GM19463 (cell line): ENCODE data around the gene DYRK4.
"Not testable (repeated sequence)": the region's sequence is repeated elsewhere in the genome, so short reads cannot be mapped to it uniquely, and the experiment has no call there.

Experiments used
- ATAC-seq: cut with Tn5 transposase; IDR thresholded peaks from one replicate; pipeline ENCODE4 v1.9.1; 2021; ENCODE audit warnings: mild to moderate bottlenecking, moderate library complexity; ENCODE audit not compliant: unreplicated experiment

DYRK4 gene, protein sequence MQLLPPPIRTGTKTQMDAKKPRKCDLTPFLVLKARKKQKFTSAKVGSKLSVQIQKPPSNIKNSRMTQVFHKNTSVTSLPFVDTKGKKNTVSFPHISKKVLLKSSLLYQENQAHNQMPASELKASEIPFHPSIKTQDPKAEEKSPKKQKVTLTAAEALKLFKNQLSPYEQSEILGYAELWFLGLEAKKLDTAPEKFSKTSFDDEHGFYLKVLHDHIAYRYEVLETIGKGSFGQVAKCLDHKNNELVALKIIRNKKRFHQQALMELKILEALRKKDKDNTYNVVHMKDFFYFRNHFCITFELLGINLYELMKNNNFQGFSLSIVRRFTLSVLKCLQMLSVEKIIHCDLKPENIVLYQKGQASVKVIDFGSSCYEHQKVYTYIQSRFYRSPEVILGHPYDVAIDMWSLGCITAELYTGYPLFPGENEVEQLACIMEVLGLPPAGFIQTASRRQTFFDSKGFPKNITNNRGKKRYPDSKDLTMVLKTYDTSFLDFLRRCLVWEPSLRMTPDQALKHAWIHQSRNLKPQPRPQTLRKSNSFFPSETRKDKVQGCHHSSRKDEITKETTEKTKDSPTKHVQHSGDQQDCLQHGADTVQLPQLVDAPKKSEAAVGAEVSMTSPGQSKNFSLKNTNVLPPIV

DNA sequence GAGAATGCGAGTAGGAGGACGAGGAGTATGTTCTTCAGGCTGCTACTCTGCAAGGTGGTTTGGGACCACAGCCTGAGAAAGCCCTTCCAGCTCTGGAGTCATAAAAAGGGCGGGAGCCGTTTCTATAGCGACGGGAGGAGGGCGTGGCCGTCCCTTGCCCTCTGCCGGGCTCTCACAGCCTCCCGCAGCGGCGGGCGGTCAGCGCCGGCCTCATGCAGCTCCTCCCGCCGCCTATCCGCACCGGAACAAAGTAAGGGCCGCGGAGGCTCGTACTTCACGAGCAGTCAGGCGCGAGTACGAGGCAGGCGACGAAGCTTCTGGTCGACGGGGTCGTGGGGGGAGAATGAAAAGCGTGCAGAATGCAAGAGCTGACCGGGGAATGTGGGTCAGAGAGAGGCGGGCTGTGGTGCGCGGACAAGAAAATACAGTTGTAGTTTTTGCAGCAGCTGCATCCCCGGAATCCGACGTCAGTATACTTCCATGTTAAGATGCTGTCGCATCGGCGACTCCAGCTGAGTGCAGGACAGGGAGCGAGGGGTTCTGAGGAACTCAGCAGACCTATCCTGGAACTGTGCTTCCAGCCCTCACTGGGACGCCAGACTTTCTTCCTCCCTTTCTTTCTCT lies at the start of gene DYRK4:
Gene DYRK4, plus strand, starts transcription at position 175 of the 624 bp plus-strand sequence. Its CDS starts 38 bp downstream, at position 213.
- ATAC-seq = no peak

DNA sequence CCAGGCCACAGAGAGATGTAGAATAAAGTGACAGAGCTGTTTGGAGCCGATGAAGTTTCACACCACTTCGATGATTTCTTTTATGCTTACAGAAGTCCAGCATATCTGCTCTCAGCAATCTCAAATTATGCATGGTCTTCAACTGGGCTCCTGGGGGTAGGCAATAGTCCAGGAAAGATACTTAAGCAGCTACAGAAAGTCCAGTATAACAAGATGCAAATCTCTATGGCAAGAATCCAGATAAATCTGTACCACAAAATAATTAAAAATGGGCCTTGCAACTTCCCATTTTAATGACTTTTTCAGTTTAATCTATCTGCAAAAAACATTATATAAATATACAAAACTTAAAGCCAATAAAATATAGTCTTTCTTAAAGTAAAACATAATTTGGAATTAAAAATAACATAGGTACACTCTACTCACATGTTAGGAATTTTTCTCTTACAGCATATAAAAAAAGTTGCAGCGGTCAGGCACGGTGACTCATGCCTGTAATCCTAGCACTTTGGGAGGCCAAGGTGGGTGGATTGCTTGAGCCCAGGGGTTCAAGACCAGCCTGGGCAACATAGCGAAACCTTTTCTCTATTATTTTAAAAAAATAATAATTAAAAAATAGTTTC lies 43.8 kb upstream of the DYRK4 start:
- ATAC-seq = no peak

DNA sequence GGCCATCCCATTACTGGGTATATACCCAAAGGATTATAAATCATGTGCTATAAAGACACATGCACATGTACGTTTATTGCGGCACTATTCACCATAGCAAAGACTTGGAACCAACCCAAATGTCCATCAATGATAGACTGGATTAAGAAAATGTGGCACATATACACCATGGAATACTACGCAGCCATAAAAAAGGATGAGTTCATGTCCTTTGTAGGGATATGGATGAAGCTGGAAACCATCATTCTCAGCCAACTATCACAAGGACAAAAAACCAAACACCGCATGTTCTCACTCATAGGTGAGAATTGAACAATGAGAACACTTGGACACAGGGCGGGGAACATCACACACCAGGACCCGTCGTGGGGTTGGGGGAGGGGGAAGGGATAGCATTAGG lies 38.6 kb upstream of the DYRK4 start:
- not testable (repeated sequence) for ATAC-seq

DNA sequence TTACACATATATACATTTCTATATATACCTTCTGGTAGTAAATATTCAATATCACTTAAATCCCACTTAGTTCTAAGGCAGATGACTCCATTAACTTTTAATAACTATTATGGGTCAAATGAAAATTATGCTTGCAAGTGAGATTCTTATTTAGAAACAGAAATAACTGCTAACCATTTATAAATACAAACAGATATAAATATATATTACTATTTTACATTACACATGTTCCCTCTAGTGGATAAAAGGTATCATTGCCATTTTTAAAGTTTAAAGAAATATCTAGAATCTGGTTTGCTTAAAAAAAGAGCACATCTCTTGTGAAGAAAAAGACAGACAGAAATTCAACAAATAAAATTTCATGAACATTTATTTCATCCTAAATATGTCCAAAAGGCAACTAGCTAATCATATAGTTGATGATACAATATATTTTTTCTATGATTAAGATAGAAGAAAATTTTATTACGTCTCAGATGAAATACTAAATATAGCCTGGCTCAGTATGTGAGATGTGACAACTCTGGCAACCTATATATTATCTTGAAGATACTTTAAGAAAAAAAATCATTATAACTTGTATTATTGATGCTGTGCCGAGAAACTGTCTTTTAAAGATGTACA lies 35.0 kb upstream of the DYRK4 start:
- no peak for ATAC-seq

DNA sequence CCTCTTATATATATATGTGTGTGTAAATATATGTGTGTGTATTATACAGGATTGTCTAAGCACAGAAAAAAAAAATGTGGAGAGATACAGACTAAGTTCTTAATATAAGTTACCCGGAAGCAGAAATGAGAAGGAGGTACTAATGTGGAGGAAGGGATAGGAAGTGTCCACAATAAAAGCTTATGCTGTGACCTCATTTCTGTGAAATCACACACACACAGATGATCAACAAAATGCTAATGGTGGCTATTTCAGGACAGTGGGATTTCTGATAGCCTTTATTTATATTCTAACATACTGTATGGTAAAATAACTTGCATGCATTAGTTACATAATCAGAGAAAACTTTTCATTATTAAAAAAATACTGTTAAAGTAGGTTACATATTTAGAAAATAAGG lies 31.8 kb upstream of the DYRK4 start:
- ATAC-seq = no peak

DNA sequence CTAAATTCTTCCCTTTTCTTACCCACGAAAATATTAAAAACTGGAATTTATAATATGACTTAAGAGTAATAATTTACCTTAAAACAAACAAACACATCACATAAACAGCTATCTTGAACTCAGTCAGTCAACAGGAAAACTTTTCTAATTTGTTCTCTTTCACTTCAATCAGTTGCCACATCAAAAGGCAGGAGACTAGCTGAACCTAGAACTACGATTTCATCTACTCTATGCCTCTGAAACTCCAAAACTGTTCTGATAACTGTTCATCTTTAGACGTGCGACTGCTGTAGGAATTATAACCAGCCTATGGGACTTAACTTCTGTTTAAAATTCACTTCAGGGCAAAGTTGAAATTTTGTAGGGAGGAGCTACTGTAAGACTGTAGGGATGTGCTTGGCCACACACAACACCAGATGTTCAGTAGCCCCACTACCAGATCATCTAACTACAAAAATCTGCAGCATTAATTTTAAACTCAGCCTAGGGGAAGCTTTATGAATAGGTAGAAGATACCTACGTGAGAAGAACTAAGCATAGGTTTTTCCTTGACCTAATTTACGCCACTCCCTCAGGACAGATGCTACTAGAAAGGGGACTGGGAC lies 30.9 kb upstream of the DYRK4 start:
- no peak for ATAC-seq

DNA sequence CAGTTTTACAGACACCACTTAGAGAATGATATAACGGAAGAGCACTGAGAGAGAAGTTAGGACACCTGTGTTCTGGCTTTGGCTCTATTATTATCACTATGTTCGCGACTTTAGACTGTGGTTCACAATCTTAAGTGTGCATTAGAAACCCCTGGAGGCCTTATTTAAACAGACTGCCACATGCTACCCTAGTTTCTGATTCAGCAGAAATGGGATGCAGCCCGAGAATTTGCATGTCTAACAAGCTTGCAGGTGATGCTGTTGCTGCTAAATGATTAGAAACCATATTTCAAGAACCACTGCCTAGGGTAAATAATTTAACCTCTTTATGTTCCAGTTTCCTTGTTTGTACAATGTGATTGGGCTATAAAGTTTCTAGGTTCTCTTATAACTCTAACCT lies 26.9 kb upstream of the DYRK4 start:
- ATAC-seq = no peak

DNA sequence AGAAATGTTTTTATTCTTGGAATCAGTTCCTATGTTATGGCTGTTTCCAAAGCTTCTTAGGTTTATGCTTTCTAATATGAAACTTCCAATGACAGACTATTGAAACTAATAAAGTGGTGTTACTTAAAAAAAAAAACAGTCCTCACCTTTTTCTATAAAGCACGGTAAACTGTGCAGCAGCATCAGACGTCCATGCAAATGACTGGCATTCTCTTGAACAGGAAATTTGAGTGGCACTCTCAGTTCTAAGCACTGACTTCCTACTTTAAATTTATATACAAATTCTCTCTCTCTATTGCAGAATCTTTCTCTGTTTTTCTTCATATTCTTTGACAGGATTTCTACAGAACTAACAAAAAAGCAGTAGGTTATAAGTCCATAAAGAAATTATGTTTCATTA lies 26.1 kb upstream of the DYRK4 start:
- ATAC-seq = no peak

DNA sequence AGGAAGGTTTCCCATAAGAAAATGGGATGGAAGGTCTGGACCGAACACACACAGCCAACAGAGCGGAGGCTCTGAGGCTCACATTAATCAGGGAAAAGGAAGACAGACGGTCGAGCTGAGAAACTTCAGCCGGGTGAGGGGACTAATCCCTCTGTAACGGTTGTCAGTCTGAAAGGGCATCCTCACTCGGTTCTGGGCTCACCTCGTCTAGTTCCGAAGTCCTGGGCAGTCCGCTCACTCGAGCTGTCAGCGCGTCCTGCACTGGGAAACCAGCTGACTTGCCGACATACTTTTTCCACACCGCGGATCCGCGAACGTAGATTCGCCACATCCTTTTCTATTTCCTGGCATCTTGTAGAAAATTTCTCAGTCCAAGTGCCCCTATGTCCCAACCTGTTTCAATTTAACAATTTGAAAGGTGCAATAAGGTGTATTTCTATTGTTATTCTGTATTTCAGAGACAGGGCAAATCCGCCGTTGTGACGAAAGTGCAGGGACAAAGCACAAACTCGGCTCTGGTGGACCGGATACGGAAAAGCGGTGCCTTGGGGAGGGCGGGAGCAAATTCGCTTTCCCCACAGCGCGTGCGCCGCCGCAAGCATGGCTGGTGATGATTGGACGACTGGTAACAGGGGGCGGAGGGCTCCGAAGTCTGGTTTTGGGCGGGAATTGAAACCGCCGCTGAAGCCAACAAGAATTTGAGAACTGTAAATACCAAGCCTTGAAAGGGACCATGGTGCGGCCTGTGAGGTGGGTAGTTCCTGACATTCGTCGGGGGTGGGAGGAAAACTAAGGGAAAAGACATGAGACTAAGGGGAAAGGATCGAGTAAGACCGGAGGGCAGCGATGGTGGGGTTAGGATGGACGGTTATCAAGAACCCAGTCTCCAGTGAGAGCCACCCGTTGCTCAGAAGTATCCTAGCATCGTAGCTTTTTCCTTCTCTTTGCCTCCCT lies 23.5 kb upstream of the DYRK4 start, which contains the start of gene RAD51AP1:
Gene RAD51AP1, plus strand, starts transcription at position 684 of the 954 bp plus-strand sequence. Its CDS starts 50 bp downstream, at position 734.
- peak; percentile 84 for ATAC-seq

DNA sequence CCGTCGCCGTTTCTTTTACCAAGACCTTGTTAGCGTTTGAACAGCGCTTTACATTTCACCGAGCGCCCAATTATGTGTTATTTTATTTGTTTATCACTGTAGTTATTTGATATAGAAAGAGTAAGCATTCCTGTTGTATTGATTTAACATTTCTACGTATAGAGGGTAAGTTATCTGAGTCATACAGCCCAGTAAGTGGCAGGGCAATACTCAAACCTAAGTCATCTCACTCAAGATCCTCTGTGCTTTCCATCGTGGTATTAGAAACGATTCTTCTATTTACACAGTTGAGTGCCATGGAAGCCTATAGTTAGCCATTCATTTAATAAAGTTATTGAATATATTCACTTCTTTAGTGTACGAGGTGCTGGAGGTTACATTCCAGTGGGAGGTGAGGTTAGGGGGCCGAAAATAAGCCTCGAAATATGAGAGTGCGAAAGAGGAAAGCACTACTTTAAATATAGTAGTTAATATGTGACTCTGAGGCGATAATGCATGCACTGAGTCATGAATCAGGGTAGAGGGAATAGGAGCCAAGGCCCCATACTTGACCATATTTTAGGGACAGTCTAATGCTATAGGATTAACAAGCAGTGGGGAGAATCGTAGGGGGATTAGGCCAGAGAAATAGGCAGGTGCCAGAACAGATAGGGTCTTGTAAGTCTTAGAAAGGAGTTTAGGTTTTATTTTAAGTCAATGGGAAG lies 22.7 kb upstream of the DYRK4 start:
- no peak for ATAC-seq

DNA sequence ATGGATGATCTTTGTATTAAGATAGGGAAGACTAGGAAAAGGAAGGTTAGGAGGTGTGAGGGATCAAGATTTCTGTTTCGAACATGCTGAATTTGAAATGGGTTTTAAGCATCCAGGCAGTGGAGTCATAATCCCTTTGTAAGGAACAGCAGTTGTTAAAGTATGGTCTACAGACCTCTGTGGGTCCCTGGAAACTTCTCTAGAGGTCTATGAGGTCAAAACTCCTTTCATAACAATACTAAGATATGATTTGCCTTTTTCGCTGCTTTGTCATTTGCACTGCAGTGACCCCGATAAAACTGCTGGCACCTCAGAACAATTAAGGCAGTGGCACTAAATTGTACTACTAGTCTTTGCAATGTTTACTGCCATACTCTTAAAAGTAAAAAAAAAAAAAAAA lies 21.8 kb upstream of the DYRK4 start:
- ATAC-seq = no peak

DNA sequence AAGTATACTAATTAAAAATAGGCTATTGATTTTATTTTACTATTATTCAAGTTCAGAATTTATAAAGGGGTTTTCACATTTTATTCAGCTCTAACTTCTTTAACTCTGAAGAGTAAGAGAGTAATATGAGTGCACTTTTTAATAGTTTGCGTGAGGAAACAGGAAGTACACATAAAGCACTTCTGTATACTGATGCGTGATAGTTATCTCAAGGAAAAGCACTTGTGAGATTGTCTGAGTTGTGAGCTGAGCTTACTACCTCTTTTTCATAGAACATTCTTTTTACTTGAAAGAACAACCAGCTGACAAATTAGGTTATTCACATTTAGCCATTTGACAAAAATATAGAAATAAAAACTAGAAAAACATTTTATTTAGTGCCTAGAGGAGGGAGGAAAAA lies 21.4 kb upstream of the DYRK4 start:
- ATAC-seq = no peak

DNA sequence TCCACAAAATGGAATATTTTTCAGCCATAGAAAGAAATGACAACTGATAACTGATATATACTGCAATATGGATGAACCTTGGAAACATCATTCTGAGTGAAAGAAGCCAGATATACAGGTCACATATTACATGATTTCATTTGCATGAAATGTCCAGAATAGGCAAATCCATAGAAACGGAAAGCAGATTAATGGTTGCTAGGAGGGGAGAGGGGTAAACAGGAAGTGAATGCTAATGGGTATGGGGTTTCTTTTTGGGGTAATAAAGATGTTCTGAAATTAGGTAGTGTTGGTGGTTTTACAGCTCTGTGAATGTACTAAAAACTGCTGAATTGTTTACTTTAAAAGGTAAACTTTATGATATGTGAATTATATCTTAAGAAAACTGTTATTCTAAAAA lies 16.8 kb upstream of the DYRK4 start:
- no peak for ATAC-seq

DNA sequence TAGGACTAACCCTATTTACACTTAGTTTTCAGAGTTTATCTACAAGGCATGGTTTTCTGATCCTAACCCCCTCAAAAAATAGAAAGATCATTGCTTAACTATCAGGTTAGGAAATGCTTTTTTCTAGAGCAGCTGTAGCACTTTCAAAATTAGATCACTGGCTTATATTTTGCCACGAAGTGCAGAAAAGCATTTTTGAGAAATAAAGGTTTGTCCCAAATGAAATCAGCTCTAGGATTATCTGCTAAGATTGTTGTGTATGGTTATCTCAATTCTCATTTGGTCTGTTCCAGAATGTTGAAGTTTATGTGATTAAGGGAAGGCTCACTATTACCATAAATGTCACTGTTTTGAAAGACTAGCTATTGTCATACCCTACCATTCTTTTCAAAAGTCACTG lies 9.8 kb upstream of the DYRK4 start:
- ATAC-seq = no peak

DNA sequence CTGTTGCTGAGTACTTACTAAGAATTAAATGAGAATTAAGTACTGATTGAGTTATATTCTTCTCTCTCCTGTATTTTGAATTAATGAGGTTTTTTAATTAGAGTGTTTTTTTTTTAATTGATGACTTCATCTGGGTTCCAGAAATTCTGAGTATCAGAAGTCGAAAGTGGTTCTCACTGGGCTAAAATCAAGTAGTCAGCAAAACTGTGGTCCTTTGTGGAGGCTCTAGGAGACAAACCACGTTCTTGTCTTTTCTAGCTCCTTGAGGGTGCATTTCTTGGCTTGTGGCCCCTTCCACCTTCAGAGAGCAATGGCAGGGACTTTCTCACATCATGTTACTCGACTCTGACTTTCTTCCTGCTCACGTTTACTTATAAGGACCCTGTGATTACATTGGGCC lies 8.1 kb upstream of the DYRK4 start:
- ATAC-seq = no peak

DNA sequence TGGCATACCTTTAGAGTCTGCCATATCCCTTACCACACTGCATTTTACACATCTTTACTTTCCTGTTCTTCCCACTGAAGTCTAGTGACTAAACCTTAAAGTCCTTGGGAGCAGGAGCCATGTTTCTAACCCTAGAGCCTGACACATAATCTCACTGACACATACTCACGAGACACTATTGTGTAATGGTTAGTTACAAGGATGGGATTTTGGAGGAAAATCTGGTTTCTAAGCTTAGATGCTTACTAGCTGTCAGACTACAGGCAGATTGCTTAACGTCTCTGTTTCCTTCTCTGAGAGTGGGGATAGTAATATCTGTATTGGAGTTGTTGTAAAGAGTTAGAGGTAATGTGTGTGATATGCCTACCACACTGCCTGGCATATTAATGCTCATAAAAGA lies 6.2 kb upstream of the DYRK4 start:
- no peak for ATAC-seq

DNA sequence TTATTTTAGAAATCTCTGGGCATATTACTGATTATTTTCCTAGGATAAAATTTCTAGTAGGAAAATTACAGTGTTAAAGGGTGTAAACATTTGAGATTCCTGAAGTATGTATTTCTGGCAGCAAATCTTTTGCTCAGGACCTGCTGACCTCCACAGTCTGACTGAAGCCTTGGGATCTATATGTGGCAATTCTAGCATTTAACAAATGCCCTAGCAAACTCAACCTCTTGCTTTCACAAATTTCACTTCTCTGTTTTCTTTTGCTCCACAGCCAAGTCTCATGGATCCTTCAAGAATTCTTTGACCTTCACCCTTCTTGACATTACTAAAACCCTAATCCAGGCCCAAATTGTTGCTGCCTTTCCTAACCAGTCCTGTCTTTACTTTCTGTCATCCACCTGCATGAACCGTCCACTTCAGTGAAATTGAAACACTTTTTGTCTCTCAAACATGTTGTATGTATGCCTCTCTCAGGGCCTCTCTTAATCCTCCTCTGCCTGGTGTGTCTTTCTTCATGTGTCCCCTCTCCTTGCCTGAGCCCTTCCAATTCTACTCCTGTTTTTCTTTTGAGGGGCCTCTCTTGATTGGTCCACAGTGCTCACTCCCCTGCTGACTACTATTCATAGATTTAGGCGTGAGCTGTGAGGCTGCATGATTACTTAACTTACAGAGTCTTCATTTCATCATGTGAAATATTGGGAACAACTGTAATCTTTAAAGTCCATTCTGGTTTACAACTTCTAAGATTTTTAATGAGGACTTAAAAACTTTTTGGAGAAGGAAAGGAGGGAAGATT lies 5.1 kb upstream of the DYRK4 start:
- no peak for ATAC-seq

DNA sequence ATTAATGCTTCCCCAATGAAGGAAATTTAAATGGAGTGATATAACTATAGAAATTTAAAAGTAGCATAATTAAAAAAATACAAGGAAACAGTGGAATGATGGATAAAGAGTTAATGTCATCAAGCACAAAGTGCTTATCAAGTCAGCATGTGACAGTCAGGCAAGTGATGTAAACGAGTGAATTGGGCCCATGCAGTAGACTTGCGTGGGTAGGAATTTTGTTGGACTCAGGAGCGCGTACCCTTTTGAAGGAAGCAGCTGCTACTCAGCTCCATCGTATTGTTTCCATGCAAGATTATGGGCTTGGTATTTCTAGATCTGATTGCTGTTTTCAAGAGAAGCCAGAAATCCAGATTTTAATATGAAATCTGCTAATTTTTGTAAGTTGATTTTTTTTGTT lies 4.4 kb upstream of the DYRK4 start:
- no peak for ATAC-seq
